Measurements from ENCODE around the gene PNPO.

PNPO gene

GRCh38 chr17:47937941-47938340 lies 3.4 kb upstream of the PNPO start:
- no peaks in the 10 kb centered on the region for H3K27me3 ChIP-seq (ENCODE audit: low read depth, low read length)
- peaks cover 0 to 4% of the 10 kb centered on the region in 2 donors for H3K36me3 ChIP-seq (ENCODE audit: control insufficient read depth in 1 of 2, insufficient read depth in 2 of 2, low read length in 2 of 2)
- peaks cover 6 to 9% of the 10 kb centered on the region in 2 donors for H3K4me1 ChIP-seq (ENCODE audit: control insufficient read depth in 1 of 2, insufficient read depth in 2 of 2, low read length in 2 of 2)
- no peaks in the 10 kb centered on the region for H3K9me3 ChIP-seq (ENCODE audit: control insufficient read depth in 1 of 2, low read length in 2 of 2)
- no peak overlapping the region for H3K4me3 ChIP-seq (ENCODE audit: low read depth in 1 of 2, low read length in 2 of 2)
- H3K27ac ChIP-seq (ENCODE audit: low read length) = no peak overlapping the region

- peak overlapping the region; percentile 94 to 96 for H3K4me3 ChIP-seq (ENCODE audit: low read depth in 1 of 2, low read length in 2 of 2)
- H3K4me1 ChIP-seq (ENCODE audit: control insufficient read depth in 1 of 2, insufficient read depth in 2 of 2, low read length in 2 of 2) = peaks cover 6 to 16% of the 10 kb centered on the region in 2 donors
- peaks cover 16 to 31% of the 10 kb centered on the region in 2 donors for H3K36me3 ChIP-seq (ENCODE audit: control insufficient read depth in 1 of 2, insufficient read depth in 2 of 2, low read length in 2 of 2)
- no peaks in the 10 kb centered on the region for H3K9me3 ChIP-seq (ENCODE audit: control insufficient read depth in 1 of 2, low read length in 2 of 2)
- no peaks in the 10 kb centered on the region for H3K27me3 ChIP-seq (ENCODE audit: low read depth, low read length)
- peak overlapping the region; percentile 77 for H3K27ac ChIP-seq (ENCODE audit: low read length)
Measured at GRCh38 chr17:47942096-47942510, 732 bp downstream of the PNPO start.

GRCh38 chr17:47942568-47942967 lies 1.2 kb downstream of the PNPO start:
- Histone ChIP-seq H3K4me3 (ENCODE audit: low read depth in 1 of 2, low read length in 2 of 2) (peak overlapping the region; percentile 94 to 96), H3K36me3 (ENCODE audit: control insufficient read depth in 1 of 2, insufficient read depth in 2 of 2, low read length in 2 of 2) (peaks cover 16 to 31% of the 10 kb centered on the region in 2 donors), H3K4me1 (ENCODE audit: control insufficient read depth in 1 of 2, insufficient read depth in 2 of 2, low read length in 2 of 2) (peaks cover 6 to 16% of the 10 kb centered on the region in 2 donors), H3K27ac (ENCODE audit: low read length) (no peak overlapping the region), H3K27me3 (ENCODE audit: low read depth, low read length) (no peaks in the 10 kb centered on the region), H3K9me3 (ENCODE audit: control insufficient read depth in 1 of 2, low read length in 2 of 2) (no peaks in the 10 kb centered on the region)

- H3K36me3 ChIP-seq (ENCODE audit: control insufficient read depth in 1 of 2, insufficient read depth in 2 of 2, low read length in 2 of 2) = peaks cover 20 to 31% of the 10 kb centered on the region in 2 donors
- H3K27ac ChIP-seq (ENCODE audit: low read length) = no peak overlapping the region
- no peak overlapping the region for H3K4me3 ChIP-seq (ENCODE audit: low read depth in 1 of 2, low read length in 2 of 2)
- no peaks in the 10 kb centered on the region for H3K27me3 ChIP-seq (ENCODE audit: low read depth, low read length)
- peaks cover 12 to 25% of the 10 kb centered on the region in 2 donors for H3K4me1 ChIP-seq (ENCODE audit: control insufficient read depth in 1 of 2, insufficient read depth in 2 of 2, low read length in 2 of 2)
- no peaks in the 10 kb centered on the region for H3K9me3 ChIP-seq (ENCODE audit: control insufficient read depth in 1 of 2, low read length in 2 of 2)
Measured at GRCh38 chr17:47945080-47945479, 3.7 kb downstream of the PNPO start.

GRCh38 chr17:47945529-47946508 lies 4.4 kb downstream of the PNPO start:
- Histone ChIP-seq H3K27ac (ENCODE audit: low read length) (peak overlapping the region; percentile 49), H3K4me1 (ENCODE audit: control insufficient read depth in 1 of 2, insufficient read depth in 2 of 2, low read length in 2 of 2) (peaks cover 12 to 25% of the 10 kb centered on the region in 2 donors), H3K4me3 (ENCODE audit: low read depth in 1 of 2, low read length in 2 of 2) (no peak overlapping the region), H3K9me3 (ENCODE audit: control insufficient read depth in 1 of 2, low read length in 2 of 2) (no peaks in the 10 kb centered on the region), H3K36me3 (ENCODE audit: control insufficient read depth in 1 of 2, insufficient read depth in 2 of 2, low read length in 2 of 2) (peaks cover 21 to 31% of the 10 kb centered on the region in 2 donors), H3K27me3 (ENCODE audit: low read depth, low read length) (no peaks in the 10 kb centered on the region)

GRCh38 chr17:47946516-47946915 lies 5.1 kb downstream of the PNPO start:
- H3K27me3 ChIP-seq (ENCODE audit: low read depth, low read length) = no peaks in the 10 kb centered on the region
- H3K27ac ChIP-seq (ENCODE audit: low read length) = peak overlapping the region; percentile 49
- no peaks in the 10 kb centered on the region for H3K9me3 ChIP-seq (ENCODE audit: control insufficient read depth in 1 of 2, low read length in 2 of 2)
- H3K4me3 ChIP-seq (ENCODE audit: low read depth in 1 of 2, low read length in 2 of 2) = no peak overlapping the region
- peaks cover 21 to 31% of the 10 kb centered on the region in 2 donors for H3K36me3 ChIP-seq (ENCODE audit: control insufficient read depth in 1 of 2, insufficient read depth in 2 of 2, low read length in 2 of 2)
- peaks cover 12 to 25% of the 10 kb centered on the region in 2 donors for H3K4me1 ChIP-seq (ENCODE audit: control insufficient read depth in 1 of 2, insufficient read depth in 2 of 2, low read length in 2 of 2)

- H3K4me1 ChIP-seq (ENCODE audit: control insufficient read depth in 1 of 2, insufficient read depth in 2 of 2, low read length in 2 of 2) = peaks cover 12 to 23% of the 10 kb centered on the region in 2 donors
- H3K27ac ChIP-seq (ENCODE audit: low read length) = peak overlapping the region; percentile 49
- peaks cover 25 to 31% of the 10 kb centered on the region in 2 donors for H3K36me3 ChIP-seq (ENCODE audit: control insufficient read depth in 1 of 2, insufficient read depth in 2 of 2, low read length in 2 of 2)
Measured at GRCh38 chr17:47946929-47947397, 5.6 kb downstream of the PNPO start.

GRCh38 chr17:47948706-47949196 lies 7.4 kb downstream of the PNPO start:
- H3K27me3 ChIP-seq (ENCODE audit: low read depth, low read length) = no peaks in the 10 kb centered on the region
- H3K36me3 ChIP-seq (ENCODE audit: control insufficient read depth in 1 of 2, insufficient read depth in 2 of 2, low read length in 2 of 2) = peaks cover 26 to 29% of the 10 kb centered on the region in 2 donors
- H3K4me1 ChIP-seq (ENCODE audit: control insufficient read depth in 1 of 2, insufficient read depth in 2 of 2, low read length in 2 of 2) = peaks cover 6 to 15% of the 10 kb centered on the region in 2 donors
- H3K4me3 ChIP-seq (ENCODE audit: low read depth in 1 of 2, low read length in 2 of 2) = no peak overlapping the region
- no peak overlapping the region for H3K27ac ChIP-seq (ENCODE audit: low read length)
- H3K9me3 ChIP-seq (ENCODE audit: control insufficient read depth in 1 of 2, low read length in 2 of 2) = no peaks in the 10 kb centered on the region

More at GRCh38 chr17:47946929-47947397, 5.6 kb downstream of the PNPO start:
- no peaks in the 10 kb centered on the region for H3K9me3 ChIP-seq (ENCODE audit: control insufficient read depth in 1 of 2, low read length in 2 of 2)
- H3K27me3 ChIP-seq (ENCODE audit: low read depth, low read length) = no peaks in the 10 kb centered on the region
- no peak overlapping the region for H3K4me3 ChIP-seq (ENCODE audit: low read depth in 1 of 2, low read length in 2 of 2)

GRCh38 chr17:47949197-47949759 lies 7.9 kb downstream of the PNPO start:
- Histone ChIP-seq H3K27me3 (ENCODE audit: low read depth, low read length) (no peaks in the 10 kb centered on the region), H3K9me3 (ENCODE audit: control insufficient read depth in 1 of 2, low read length in 2 of 2) (no peaks in the 10 kb centered on the region), H3K4me3 (ENCODE audit: low read depth in 1 of 2, low read length in 2 of 2) (peak overlapping the region; percentile 18 to 45), H3K4me1 (ENCODE audit: control insufficient read depth in 1 of 2, insufficient read depth in 2 of 2, low read length in 2 of 2) (peaks cover 6 to 15% of the 10 kb centered on the region in 2 donors), H3K27ac (ENCODE audit: low read length) (peak overlapping the region; percentile 71), H3K36me3 (ENCODE audit: control insufficient read depth in 1 of 2, insufficient read depth in 2 of 2, low read length in 2 of 2) (peaks cover 24 to 26% of the 10 kb centered on the region in 2 donors)

GRCh38 chr17:47949946-47950345 lies 8.6 kb downstream of the PNPO start:
- H3K4me1 ChIP-seq (ENCODE audit: control insufficient read depth in 1 of 2, insufficient read depth in 2 of 2, low read length in 2 of 2) = peaks cover 6 to 15% of the 10 kb centered on the region in 2 donors

GRCh38 chr17:47950448-47950847 lies 9.1 kb downstream of the PNPO start:
- Histone ChIP-seq H3K9me3 (ENCODE audit: control insufficient read depth in 1 of 2, low read length in 2 of 2) (no peaks in the 10 kb centered on the region), H3K4me3 (ENCODE audit: low read depth in 1 of 2, low read length in 2 of 2) (no peak overlapping the region), H3K27me3 (ENCODE audit: low read depth, low read length) (no peaks in the 10 kb centered on the region), H3K4me1 (ENCODE audit: control insufficient read depth in 1 of 2, insufficient read depth in 2 of 2, low read length in 2 of 2) (peaks cover 6 to 15% of the 10 kb centered on the region in 2 donors), H3K27ac (ENCODE audit: low read length) (peak overlapping the region; percentile 71), H3K36me3 (ENCODE audit: control insufficient read depth in 1 of 2, insufficient read depth in 2 of 2, low read length in 2 of 2) (peaks cover 13 to 21% of the 10 kb centered on the region in 2 donors)

More at GRCh38 chr17:47949946-47950345, 8.6 kb downstream of the PNPO start:
- peak overlapping the region in 1 of 2 donors; percentile 18 for H3K4me3 ChIP-seq (ENCODE audit: low read depth in 1 of 2, low read length in 2 of 2)
- H3K36me3 ChIP-seq (ENCODE audit: control insufficient read depth in 1 of 2, insufficient read depth in 2 of 2, low read length in 2 of 2) = peaks cover 18 to 26% of the 10 kb centered on the region in 2 donors
- no peaks in the 10 kb centered on the region for H3K27me3 ChIP-seq (ENCODE audit: low read depth, low read length)
- no peaks in the 10 kb centered on the region for H3K9me3 ChIP-seq (ENCODE audit: control insufficient read depth in 1 of 2, low read length in 2 of 2)
- peak overlapping the region; percentile 71 for H3K27ac ChIP-seq (ENCODE audit: low read length)

All from muscle layer of duodenum (tissue), 2 donors.